Measurements from ENCODE around the gene P2RX7. TPM values are rescaled to one million over a fixed set of nuclear protein-coding genes. Genes with fewer than 3 reads are reported as not detected.

P2RX7 gene
- total and polyA plus RNA-seq, 2 experiments from 2014 or later, result 0.90 to 1.7 TPM

GRCh38 chr12:121090586-121091514, 41.8 kb upstream of the P2RX7 start:
- Histone ChIP-seq H3K9me2 (replicated peaks; ENCODE audit: insufficient read depth) (no peaks in the 10 kb centered on the region), H3K36me3 (replicated peaks; ENCODE audit: insufficient read depth, low read depth) (no peaks in the 10 kb centered on the region), H2AFZ (no peak overlapping the region), H3K4me3 (no peak overlapping the region), H3K27ac (no peak overlapping the region), H3K9me3 (ENCODE audit: low read depth) (no peaks in the 10 kb centered on the region), H3K4me2 (no peak overlapping the region), H3K79me2 (no peaks in the 10 kb centered on the region), H3K27me3 (no peaks in the 10 kb centered on the region), H3K4me1 (ENCODE audit: insufficient read depth) (peaks cover 6% of the 10 kb centered on the region), H4K20me1 (ENCODE audit: insufficient read depth, poor library complexity, severe bottlenecking) (no peaks in the 10 kb centered on the region)
- whole genome bisulfite sequencing (ENCODE audit: low lambda C conversion rate, missing lambda C conversion rate), result 76% methylated on average over 11 of the region's 11 CpGs
- TF ChIP-seq EZH2phosphoT487 (IDR thresholded peaks at IDR 0.05; ENCODE audit: low read depth, severe bottlenecking, unreplicated experiment), result no peak
- TF ChIP-seq EZH2 (IDR thresholded peaks at IDR 0.05; ENCODE audit: borderline replicate concordance), result no peak
- TF ChIP-seq CTCF (IDR thresholded peaks at IDR 0.05; ENCODE audit: poor library complexity), result no peak
- DNase-seq (ENCODE audit: low spot score), result no peak

GRCh38 chr12:121092034-121092433, 40.6 kb upstream of the P2RX7 start:
- no peak overlapping the region for H3K4me3 ChIP-seq
- no peak overlapping the region for H3K27ac ChIP-seq
- H3K4me1 ChIP-seq (ENCODE audit: insufficient read depth), result peaks cover 6% of the 10 kb centered on the region
- no peak for DNase-seq (ENCODE audit: low spot score)
- H3K9me3 ChIP-seq (ENCODE audit: low read depth), result no peaks in the 10 kb centered on the region
- H3K79me2 ChIP-seq, result no peaks in the 10 kb centered on the region
- H4K20me1 ChIP-seq (ENCODE audit: insufficient read depth, poor library complexity, severe bottlenecking), result no peaks in the 10 kb centered on the region
- 98% methylated on average over 2 of the region's 2 CpGs for WGBS (ENCODE audit: low lambda C conversion rate, missing lambda C conversion rate)
- TF ChIP-seq EZH2 (IDR thresholded peaks at IDR 0.05; ENCODE audit: borderline replicate concordance), result no peak
- TF ChIP-seq EZH2phosphoT487 (IDR thresholded peaks at IDR 0.05; ENCODE audit: low read depth, severe bottlenecking, unreplicated experiment), result no peak
- no peak for TF ChIP-seq CTCF (IDR thresholded peaks at IDR 0.05; ENCODE audit: poor library complexity)
- H3K9me2 ChIP-seq (replicated peaks; ENCODE audit: insufficient read depth), result no peaks in the 10 kb centered on the region
- no peaks in the 10 kb centered on the region for H3K27me3 ChIP-seq
- H3K4me2 ChIP-seq, result no peak overlapping the region
- H2AFZ ChIP-seq, result no peak overlapping the region
- no peaks in the 10 kb centered on the region for H3K36me3 ChIP-seq (replicated peaks; ENCODE audit: insufficient read depth, low read depth)

GRCh38 chr12:121093487-121093891, 39.2 kb upstream of the P2RX7 start:
- H3K36me3 ChIP-seq (replicated peaks; ENCODE audit: insufficient read depth, low read depth), result no peaks in the 10 kb centered on the region
- H3K9me2 ChIP-seq (replicated peaks; ENCODE audit: insufficient read depth), result no peaks in the 10 kb centered on the region
- no peak overlapping the region for H3K27ac ChIP-seq
- WGBS (ENCODE audit: low lambda C conversion rate, missing lambda C conversion rate), result 96% methylated on average over 24 of the region's 31 CpGs
- H3K27me3 ChIP-seq, result no peaks in the 10 kb centered on the region
- peaks cover 6% of the 10 kb centered on the region for H3K4me1 ChIP-seq (ENCODE audit: insufficient read depth)
- no peak overlapping the region for H3K4me2 ChIP-seq
- H3K79me2 ChIP-seq, result no peaks in the 10 kb centered on the region
- TF ChIP-seq CTCF (IDR thresholded peaks at IDR 0.05; ENCODE audit: poor library complexity), result no peak
- TF ChIP-seq EZH2phosphoT487 (IDR thresholded peaks at IDR 0.05; ENCODE audit: low read depth, severe bottlenecking, unreplicated experiment), result no peak
- no peak for TF ChIP-seq EZH2 (IDR thresholded peaks at IDR 0.05; ENCODE audit: borderline replicate concordance)
- DNase-seq (ENCODE audit: low spot score), result no peak
- H3K4me3 ChIP-seq, result no peak overlapping the region
- no peak overlapping the region for H2AFZ ChIP-seq
- H4K20me1 ChIP-seq (ENCODE audit: insufficient read depth, poor library complexity, severe bottlenecking), result no peaks in the 10 kb centered on the region
- no peaks in the 10 kb centered on the region for H3K9me3 ChIP-seq (ENCODE audit: low read depth)
